Spleen (tissue), 11 donors: Measurements from ENCODE around the gene MT1H. TPM values are rescaled to one million over a fixed set of nuclear protein-coding genes. Genes with fewer than 3 reads are reported as not detected.

ENCODE experiments used
- DNase-seq: peaks from one replicate; pipeline ENCODE4 v3.0.0-alpha.2; 2020
- H3K27ac ChIP-seq, 8 donors: fragments of 200-600 bp; sonication (generic) in 7 of 8; 1 replicate in 4 of 8; 2 replicates in 4 of 8; pipeline versions ENCODE4 v1.5.0 to v1.8.0; 2016 to 2021; ENCODE audit warnings: inconsistent platforms in 4 of 8, mild to moderate bottlenecking in 4 of 8, moderate library complexity in 1 of 8
- H3K27me3 ChIP-seq, 7 donors: fragments of 200-600 bp; sonication (generic) in 6 of 7; replicated peaks in 1 of 7; 1 replicate in 4 of 7; 2 replicates in 3 of 7; pipeline versions ENCODE4 v1.5.0 to v1.8.0; 2016 to 2021; ENCODE audit warnings: inconsistent platforms in 3 of 7, mild to moderate bottlenecking in 1 of 7
- H3K36me3 ChIP-seq, 6 donors: fragments of 200-600 bp; sonication (generic) in 5 of 6; 1 replicate in 4 of 6; 2 replicates in 2 of 6; pipeline versions ENCODE4 v1.5.0 to v1.8.0; 2016 to 2021; ENCODE audit warnings: inconsistent platforms in 2 of 6
- H3K4me1 ChIP-seq, 6 donors: fragments of 200-600 bp; sonication (generic) in 5 of 6; 1 replicate in 3 of 6; 2 replicates in 3 of 6; pipeline versions ENCODE4 v1.5.0 to v1.8.0; 2016 to 2021; ENCODE audit warnings: inconsistent platforms in 3 of 6
- H3K4me3 ChIP-seq, 8 donors: fragments of 200-600 bp; sonication (generic) in 7 of 8; 1 replicate in 4 of 8; 2 replicates in 4 of 8; pipeline versions ENCODE4 v1.5.0 to v1.8.0; 2016 to 2021; ENCODE audit warnings: inconsistent platforms in 4 of 8, mild to moderate bottlenecking in 4 of 8, moderate library complexity in 2 of 8
- H3K9me3 ChIP-seq, 8 donors: fragments of 200-600 bp; sonication (generic) in 7 of 8; 1 replicate in 4 of 8; 2 replicates in 4 of 8; pipeline versions ENCODE4 v1.5.0 to v1.8.0; 2016 to 2021; ENCODE audit warnings: inconsistent platforms in 4 of 8
- CTCF ChIP-seq, 11 experiments: fragments of 200-600 bp in 7 of 11; fragments of 450-650 bp in 4 of 11; sonication (generic) in 4 of 11; IDR thresholded peaks in 8 of 11; conservative IDR thresholded peaks in 3 of 11; 1 replicate in 7 of 11; 2 replicates in 4 of 11; pipeline versions ENCODE4 v1.4.0 to v1.8.0; 2016 to 2021; ENCODE audit warnings: antibody characterized with exemption in 11 of 11, inconsistent platforms in 4 of 11, mild to moderate bottlenecking in 1 of 11
- POLR2A ChIP-seq, 3 donors: fragments of 450-650 bp; IDR thresholded peaks; one replicate each; pipeline ENCODE4 v1.5.1; 2017; ENCODE audit warnings: antibody characterized with exemption in 3 of 3, mild to moderate bottlenecking in 1 of 3
- POLR2AphosphoS5 ChIP-seq, 3 donors: sonication (generic); formaldehyde crosslinking; IDR thresholded peaks; one replicate each; pipeline ENCODE4 v1.5.1; 2017; ENCODE audit warnings: antibody characterized with exemption in 3 of 3
- WGBS, 5 donors: extraction: QIAGEN DNeasy Blood & Tissue Kit in 3 of 5; methylation state at CpG; one replicate each; pipeline versions ENCODE4 v1.1.5 to v1.1.7; 2013 to 2018; 5-methylcytosine and 5-hydroxymethylcytosine counted together
- intact Hi-C: fragments of 100-400 bp; cut with DNase I; formaldehyde crosslinking; loops from one replicate; pipeline ENCODE4 v1.15.0; 2023; ENCODE audit warnings: low total_unique reads
- polyA plus RNA-seq, 3 donors: library from polyadenylated mRNA; stranded (reverse); fragments of 200-250 nt; gene quantifications; one replicate each; pipeline ENCODE4 v1.2.1, GENCODE V29; 2013
- total RNA-seq, 7 donors: library from RNA; depleted of rRNA in 3 of 7; stranded (reverse); fragments of >200 nt in 3 of 7; fragmentation: NEBNext Ultra II Directional in 4 of 7; extraction: Animal tissue kit (Norgen Biotek cat#: 25700) in 4 of 7; gene quantifications; one replicate each; pipeline versions ENCODE4 v1.1.0 to v1.2.1, GENCODE V29; 2016 to 2021
- donor health status: healthy with polysubstance abuse.
- donor health status: DM: no; HTN: no; CAD: no; lungs with moderate emphysema.
- donor health status: DM: no; HTN: no; CAD: no.
- donor health status: Bipolar disorder and iron deficiency.
- donor health status: healthy.
- donor health status: DM: no; HTN: no; CAD: no.
- donor health status: DM: yes; HTN: yes; CAD: no.

MT1H gene
- total and polyA plus RNA-seq, 10 donors: 0.54 to 1.1 (median 0.96) TPM; not detected in 7

GRCh38 chr16:56657555-56658326, 11.9 kb upstream of the MT1H start, which contains the start of gene MT1F:
Gene MT1F (plus strand): TSS chr16:56657959. CDS start chr16:56658059, 100 bp downstream.
- Histone ChIP-seq H3K36me3 (no peaks in the 10 kb centered on the region), H3K27me3 (peaks cover 0 to 31% (median 1%) of the 10 kb centered on the region in 7 donors), H3K9me3 (no peaks in the 10 kb centered on the region), H3K4me3 (peak within 1 kb of the TSS; percentile 49 to 81 (median 66)), H3K27ac (peak within 1 kb of the TSS in 7 of 8 donors; percentile 61 to 86 (median 79)), H3K4me1 (peaks cover 0 to 28% (median 19%) of the 10 kb centered on the region in 6 donors)
- DNase-seq: peak; percentile 91
- peak; percentile 64 to 83 (median 65) for TF ChIP-seq POLR2AphosphoS5 (IDR thresholded peaks at IDR 0.05)
- no peak for TF ChIP-seq POLR2A (IDR thresholded peaks at IDR 0.05)
- TF ChIP-seq CTCF (IDR thresholded peaks at IDR 0.05 in 8 of 11, conservative IDR thresholded peaks at IDR 0.05 in 3 of 11): no peak
- intact Hi-C loops: no loop called here
- WGBS, 5 donors: 0 to 3% (median 1%) methylated on average over 32 to 46 of the region's 46 CpGs

GRCh38 chr16:56658327-56658875, 11.2 kb upstream of the MT1H start:
- intact Hi-C loops: no loop called here
- no peaks in the 10 kb centered on the region for H3K36me3 ChIP-seq
- H3K9me3 ChIP-seq: no peaks in the 10 kb centered on the region
- no peak for DNase-seq
- WGBS, 5 donors: 30 to 49% (median 36%) methylated on average over 5 to 10 of the region's 10 CpGs
- H3K27me3 ChIP-seq: peaks cover 0 to 36% (median 8%) of the 10 kb centered on the region in 7 donors
- H3K4me3 ChIP-seq: peak overlapping the region; percentile 49 to 81 (median 66)
- peaks cover 0 to 35% (median 24%) of the 10 kb centered on the region in 6 donors for H3K4me1 ChIP-seq
- TF ChIP-seq CTCF (IDR thresholded peaks at IDR 0.05 in 8 of 11, conservative IDR thresholded peaks at IDR 0.05 in 3 of 11): no peak
- TF ChIP-seq POLR2A (IDR thresholded peaks at IDR 0.05): no peak
- no peak for TF ChIP-seq POLR2AphosphoS5 (IDR thresholded peaks at IDR 0.05)
- H3K27ac ChIP-seq: peak overlapping the region in 6 of 8 donors; percentile 61 to 86 (median 80)

DNA sequence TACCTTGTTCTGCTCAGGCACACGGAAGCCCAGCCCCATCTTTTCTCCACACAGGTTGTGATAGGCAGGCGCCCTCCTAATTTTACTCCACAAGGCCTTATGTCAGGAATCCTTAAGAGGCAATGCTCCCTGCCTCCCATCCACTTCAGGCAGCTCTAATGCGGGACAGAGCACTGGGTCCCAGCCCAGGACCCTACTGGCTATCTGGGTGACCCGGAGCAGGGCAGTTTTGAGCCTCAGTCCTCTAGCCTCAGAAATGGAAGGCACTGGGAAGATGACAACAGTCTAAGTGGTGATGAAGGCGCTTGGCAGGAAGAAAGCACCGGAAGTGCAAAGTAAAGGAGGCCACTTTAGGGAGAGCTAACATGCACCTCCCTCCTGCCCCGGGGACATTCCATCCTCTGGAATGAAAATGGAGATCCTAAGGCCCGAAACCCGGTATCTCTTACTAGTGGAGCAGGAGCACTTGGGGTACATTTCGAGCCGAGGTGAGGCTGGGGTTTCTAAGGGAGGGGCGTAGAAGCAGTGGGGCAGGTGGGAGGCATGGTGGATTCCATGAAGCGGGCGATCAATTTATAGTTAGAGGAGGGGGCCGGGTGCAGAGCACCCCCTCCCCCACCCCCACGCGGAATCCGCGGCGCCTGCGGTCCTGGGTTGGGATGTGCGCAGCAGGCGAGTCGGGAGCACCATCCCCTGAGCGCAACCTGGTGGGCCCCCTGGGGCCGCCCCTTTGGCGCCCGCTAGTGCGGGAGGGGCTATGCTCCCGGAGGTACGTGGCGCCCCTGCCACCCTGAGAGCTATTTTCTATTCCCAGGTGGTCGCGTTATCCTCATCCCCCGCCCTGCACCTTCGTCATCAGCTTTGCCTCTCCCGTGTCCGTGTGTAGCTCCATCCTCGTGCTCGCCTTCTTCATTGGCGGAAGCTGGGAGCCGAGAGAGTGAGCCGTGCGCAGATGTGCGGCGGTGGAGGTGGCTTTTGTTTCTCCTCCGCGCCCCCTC, 7.0 kb upstream of the MT1H start:
- H3K4me3 ChIP-seq: peak overlapping the region in 7 of 8 donors; percentile 22 to 66 (median 34)
- no peak for DNase-seq
- WGBS, 5 donors: 11 to 13% (median 12%) methylated on average over 36 to 48 of the region's 48 CpGs
- peaks cover 0 to 74% (median 22%) of the 10 kb centered on the region in 7 donors for H3K27me3 ChIP-seq
- H3K36me3 ChIP-seq: no peaks in the 10 kb centered on the region
- TF ChIP-seq CTCF (IDR thresholded peaks at IDR 0.05 in 8 of 11, conservative IDR thresholded peaks at IDR 0.05 in 3 of 11): no peak
- TF ChIP-seq POLR2AphosphoS5 (IDR thresholded peaks at IDR 0.05): peak in 1 of 3 donors; percentile 29
- intact Hi-C loops: no loop called here
- H3K4me1 ChIP-seq: peaks cover 0 to 35% (median 19%) of the 10 kb centered on the region in 6 donors
- no peaks in the 10 kb centered on the region for H3K9me3 ChIP-seq
- H3K27ac ChIP-seq: peak overlapping the region in 5 of 8 donors; percentile 31 to 53 (median 50)
